Prostate gland (tissue), 2 donors: Measurements from ENCODE around the gene ACER2. TPM values are rescaled to one million over a fixed set of nuclear protein-coding genes. Genes with fewer than 3 reads are reported as not detected.

Experiments
- DNase-seq: peaks from one replicate; pipeline ENCODE4 v3.0.0-alpha.2; 2019; ENCODE audit warnings: low spot score
- H3K27ac ChIP-seq, 2 donors: fragments of 200-600 bp; sonication (generic); 2 replicates each; pipeline ENCODE4 v1.5.1; 2017 to 2019
- H3K27me3 ChIP-seq: fragments of 200-600 bp; sonication (generic); replicated peaks from 2 replicates; pipeline ENCODE4 v1.5.1; 2019; ENCODE audit not compliant: insufficient read depth
- H3K36me3 ChIP-seq, 2 donors: fragments of 200-600 bp; sonication (generic); 1 replicate in 1 of 2; 2 replicates in 1 of 2; pipeline versions ENCODE4 v1.5.1 to v1.8.1; 2017 to 2019
- H3K4me1 ChIP-seq: fragments of 200-600 bp; sonication (generic); replicated peaks from 2 replicates; pipeline ENCODE4 v1.5.1; 2019
- H3K4me3 ChIP-seq, 2 donors: fragments of 200-600 bp; sonication (generic); 2 replicates each; pipeline ENCODE4 v1.5.1; 2017 to 2019
- H3K9me3 ChIP-seq: fragments of 200-600 bp; sonication (generic); 2 replicates; pipeline ENCODE4 v1.5.1; 2017
- POLR2A ChIP-seq: fragments of 450-650 bp; IDR thresholded peaks from one replicate; pipeline ENCODE4 v1.6.1; 2016; ENCODE audit warnings: antibody characterized with exemption, mild to moderate bottlenecking
- POLR2AphosphoS5 ChIP-seq: sonication (generic); formaldehyde crosslinking; IDR thresholded peaks from one replicate; pipeline ENCODE4 v1.6.1; 2017; ENCODE audit warnings: antibody characterized with exemption
- WGBS: methylation state at CpG from one replicate; pipeline ENCODE4 v1.1.5; 2018; 5-methylcytosine and 5-hydroxymethylcytosine counted together
- intact Hi-C: fragments of 100-400 bp; cut with DNase I; formaldehyde crosslinking; loops from one replicate; pipeline ENCODE4 v1.14.2; 2022
- total RNA-seq, 2 donors: library from RNA; depleted of rRNA; stranded (reverse); fragments of >200 nt; gene quantifications; one replicate each; pipeline ENCODE4 v1.1.0, GENCODE V29; 2016
- TF ChIP-seq, protein P1 (sequence below), 4 experiments: fragments of 200-600 bp in 2 of 4; fragments of 450-650 bp in 2 of 4; sonication (generic) in 2 of 4; IDR thresholded peaks; 1 replicate in 3 of 4; 2 replicates in 1 of 4; pipeline ENCODE4 v1.5.1; 2016 to 2019; ENCODE audit warnings: antibody characterized with exemption in 4 of 4, mild to moderate bottlenecking in 2 of 4, moderate library complexity in 2 of 4

ACER2 gene
- total RNA-seq, 2 donors from 2014 or later, result 11.1 to 14.0 TPM

DNA sequence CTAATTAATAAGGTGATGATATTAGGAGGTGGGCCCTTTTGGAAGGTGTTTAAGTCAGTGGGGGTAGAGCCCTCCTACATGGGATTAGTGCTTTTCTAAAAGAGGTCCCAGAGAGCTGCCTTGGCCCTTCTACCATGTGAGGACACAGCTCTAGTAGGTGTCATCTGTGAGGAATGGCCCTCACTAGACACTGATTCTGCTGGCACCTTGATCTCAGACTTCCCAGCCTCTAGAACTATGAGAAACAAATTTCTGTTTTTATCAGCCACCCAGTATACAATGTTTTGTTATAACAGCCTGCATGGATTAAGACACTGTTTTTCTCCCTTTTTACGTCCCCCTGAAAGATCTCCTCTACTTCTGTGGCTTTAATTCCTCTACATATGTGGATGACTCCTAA, 31.6 kb downstream of the ACER2 start:
- H3K4me1 ChIP-seq, result no peaks in the 10 kb centered on the region
- no peaks in the 10 kb centered on the region for H3K9me3 ChIP-seq
- no peaks in the 10 kb centered on the region for H3K27me3 ChIP-seq
- TF ChIP-seq POLR2A, result no peak
- no peak for TF ChIP-seq POLR2AphosphoS5
- TF ChIP-seq, protein P1, sequence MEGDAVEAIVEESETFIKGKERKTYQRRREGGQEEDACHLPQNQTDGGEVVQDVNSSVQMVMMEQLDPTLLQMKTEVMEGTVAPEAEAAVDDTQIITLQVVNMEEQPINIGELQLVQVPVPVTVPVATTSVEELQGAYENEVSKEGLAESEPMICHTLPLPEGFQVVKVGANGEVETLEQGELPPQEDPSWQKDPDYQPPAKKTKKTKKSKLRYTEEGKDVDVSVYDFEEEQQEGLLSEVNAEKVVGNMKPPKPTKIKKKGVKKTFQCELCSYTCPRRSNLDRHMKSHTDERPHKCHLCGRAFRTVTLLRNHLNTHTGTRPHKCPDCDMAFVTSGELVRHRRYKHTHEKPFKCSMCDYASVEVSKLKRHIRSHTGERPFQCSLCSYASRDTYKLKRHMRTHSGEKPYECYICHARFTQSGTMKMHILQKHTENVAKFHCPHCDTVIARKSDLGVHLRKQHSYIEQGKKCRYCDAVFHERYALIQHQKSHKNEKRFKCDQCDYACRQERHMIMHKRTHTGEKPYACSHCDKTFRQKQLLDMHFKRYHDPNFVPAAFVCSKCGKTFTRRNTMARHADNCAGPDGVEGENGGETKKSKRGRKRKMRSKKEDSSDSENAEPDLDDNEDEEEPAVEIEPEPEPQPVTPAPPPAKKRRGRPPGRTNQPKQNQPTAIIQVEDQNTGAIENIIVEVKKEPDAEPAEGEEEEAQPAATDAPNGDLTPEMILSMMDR (IDR thresholded peaks at IDR 0.05), result no peak
- 89% methylated on average over 1 of the region's 1 CpG for WGBS
- H3K36me3 ChIP-seq, result no peaks in the 10 kb centered on the region
- intact Hi-C loops, result no loop called here
- no peak overlapping the region for H3K4me3 ChIP-seq
- no peak for DNase-seq
- H3K27ac ChIP-seq, result no peak overlapping the region

DNA sequence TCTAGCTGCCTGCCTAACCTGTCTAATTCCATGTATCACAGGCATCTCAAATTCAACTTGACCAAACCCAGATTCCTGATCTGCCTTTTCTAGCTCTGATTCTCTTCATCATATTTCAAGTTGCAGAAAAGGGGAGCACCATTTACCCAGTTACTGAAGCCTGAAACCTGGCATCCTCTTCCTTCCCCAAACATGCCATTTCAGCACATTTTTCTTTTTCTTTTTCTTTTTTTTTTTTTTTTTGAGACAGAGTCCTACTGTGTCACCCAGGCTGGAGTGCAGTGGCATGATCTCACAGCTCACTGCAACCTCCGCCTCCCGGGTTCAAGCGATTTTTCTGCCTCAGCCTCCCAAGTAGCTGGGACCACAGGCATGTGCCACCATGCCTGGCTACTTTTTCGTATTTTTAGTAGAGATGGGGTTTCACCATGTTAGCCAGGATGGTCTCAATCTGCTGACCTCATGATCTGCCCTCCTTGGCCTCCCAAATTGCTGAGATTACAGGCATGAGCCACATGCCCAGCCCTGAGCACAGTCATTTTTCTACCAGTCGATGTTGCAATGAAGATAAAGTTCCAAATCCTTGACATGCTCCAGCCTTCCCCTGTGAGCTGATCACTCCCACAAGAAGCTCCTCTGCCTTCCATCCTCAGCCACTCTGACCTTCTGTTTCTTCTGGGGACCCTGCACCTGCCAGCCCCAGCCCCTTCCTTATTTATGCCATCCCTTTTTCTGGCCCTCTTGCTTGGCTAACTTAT, 32.2 kb downstream of the ACER2 start:
- H3K27me3 ChIP-seq, result no peaks in the 10 kb centered on the region
- no peaks in the 10 kb centered on the region for H3K9me3 ChIP-seq
- H3K27ac ChIP-seq, result no peak overlapping the region
- H3K36me3 ChIP-seq, result no peaks in the 10 kb centered on the region
- DNase-seq, result no peak
- no peak overlapping the region for H3K4me3 ChIP-seq
- H3K4me1 ChIP-seq, result no peaks in the 10 kb centered on the region
- no peak for TF ChIP-seq POLR2AphosphoS5
- TF ChIP-seq POLR2A, result no peak
- TF ChIP-seq, protein P1 (IDR thresholded peaks at IDR 0.05), result no peak
- intact Hi-C loops, result no loop called here
- 89% methylated on average over 5 of the region's 5 CpGs for WGBS

DNA sequence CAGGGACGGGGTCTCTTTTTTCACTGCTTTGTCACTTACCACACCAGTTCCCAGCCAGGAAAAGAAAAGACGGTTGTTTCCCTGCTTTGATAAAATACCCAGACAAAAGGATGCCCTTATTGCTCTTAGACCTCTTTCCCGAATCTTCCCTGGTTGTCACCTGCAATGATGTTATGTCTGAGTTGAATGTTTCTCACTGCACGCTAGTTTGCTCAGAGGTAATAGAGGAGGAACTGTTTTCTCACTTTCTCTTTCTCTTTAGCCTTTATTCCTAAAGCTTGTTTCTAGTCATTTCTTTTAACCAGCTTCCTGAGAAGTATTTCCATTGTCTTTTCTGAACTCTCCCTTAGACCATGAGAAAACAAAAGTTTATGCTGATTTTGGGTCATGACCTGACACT, 32.9 kb downstream of the ACER2 start:
- Histone ChIP-seq H3K4me1 (no peaks in the 10 kb centered on the region), H3K36me3 (no peaks in the 10 kb centered on the region), H3K27me3 (no peaks in the 10 kb centered on the region), H3K27ac (no peak overlapping the region), H3K4me3 (no peak overlapping the region), H3K9me3 (no peaks in the 10 kb centered on the region)
- 53% methylated on average over 4 of the region's 4 CpGs for WGBS
- no peak for DNase-seq
- TF ChIP-seq POLR2AphosphoS5 (no peak), POLR2A (no peak)
- TF ChIP-seq, protein P1 (IDR thresholded peaks at IDR 0.05), result no peak
- intact Hi-C loops, result no loop called here

DNA sequence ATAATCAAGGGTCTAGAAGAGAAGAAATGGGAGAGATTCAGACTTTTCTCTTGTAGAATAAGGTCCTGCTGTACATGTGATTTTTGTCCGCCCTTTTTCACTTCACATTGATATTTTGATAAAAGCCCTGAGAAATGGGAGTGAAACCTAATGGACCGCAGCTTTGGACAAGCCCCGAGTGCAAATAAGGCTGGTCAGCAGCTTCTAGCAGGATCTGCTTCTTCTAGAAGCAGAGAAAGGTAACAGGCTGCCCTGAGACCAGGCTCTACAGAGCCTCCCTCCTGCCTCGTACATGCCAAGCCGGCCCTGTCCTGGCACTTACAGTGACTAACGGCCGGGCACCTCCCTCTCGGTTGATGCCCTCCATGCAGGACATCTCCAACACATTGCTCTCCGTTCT, 33.4 kb downstream of the ACER2 start:
- H3K27me3 ChIP-seq, result no peaks in the 10 kb centered on the region
- no peaks in the 10 kb centered on the region for H3K36me3 ChIP-seq
- 89% methylated on average over 9 of the region's 9 CpGs for WGBS
- TF ChIP-seq POLR2A (no peak), POLR2AphosphoS5 (no peak)
- TF ChIP-seq, protein P1 (IDR thresholded peaks at IDR 0.05), result no peak
- no peak for DNase-seq
- H3K27ac ChIP-seq, result no peak overlapping the region
- no peak overlapping the region for H3K4me3 ChIP-seq
- no peaks in the 10 kb centered on the region for H3K9me3 ChIP-seq
- intact Hi-C loops, result no loop called here
- no peaks in the 10 kb centered on the region for H3K4me1 ChIP-seq

DNA sequence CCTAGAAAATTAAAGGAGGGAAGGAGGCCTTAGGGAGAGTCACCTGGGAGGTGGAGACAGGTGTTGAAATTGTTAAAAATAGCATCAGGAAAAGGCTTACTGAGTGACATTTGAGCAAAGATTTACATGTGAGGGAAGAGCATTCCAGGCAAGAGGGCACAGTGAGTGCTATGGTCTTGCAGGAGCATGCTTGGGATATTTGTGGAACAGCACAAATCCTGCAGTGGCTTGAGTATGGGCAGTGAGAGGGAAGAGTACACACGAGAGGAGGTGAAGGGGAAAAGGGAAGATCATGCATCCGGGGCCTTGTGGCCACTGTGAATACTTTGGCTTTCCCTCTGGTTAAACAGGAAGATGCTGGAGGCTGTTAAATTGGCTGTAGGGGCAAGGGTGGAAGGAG, 36.6 kb downstream of the ACER2 start:
- TF ChIP-seq, protein P1 (IDR thresholded peaks at IDR 0.05), result no peak
- TF ChIP-seq POLR2AphosphoS5, result no peak
- no peak for TF ChIP-seq POLR2A
- no peak for DNase-seq
- no peaks in the 10 kb centered on the region for H3K9me3 ChIP-seq
- H3K27me3 ChIP-seq, result no peaks in the 10 kb centered on the region
- no peaks in the 10 kb centered on the region for H3K36me3 ChIP-seq
- no peaks in the 10 kb centered on the region for H3K4me1 ChIP-seq
- H3K27ac ChIP-seq, result no peak overlapping the region
- no peak overlapping the region for H3K4me3 ChIP-seq
- 87% methylated on average over 2 of the region's 2 CpGs for WGBS
- intact Hi-C loops, result no loop called here
